ENCODE results near the gene SLC12A3.
"Not testable (repeated sequence)": the region's sequence is repeated elsewhere in the genome, so short reads cannot be mapped to it uniquely, and the experiment has no call there.

The SLC12A3 gene

DNA sequence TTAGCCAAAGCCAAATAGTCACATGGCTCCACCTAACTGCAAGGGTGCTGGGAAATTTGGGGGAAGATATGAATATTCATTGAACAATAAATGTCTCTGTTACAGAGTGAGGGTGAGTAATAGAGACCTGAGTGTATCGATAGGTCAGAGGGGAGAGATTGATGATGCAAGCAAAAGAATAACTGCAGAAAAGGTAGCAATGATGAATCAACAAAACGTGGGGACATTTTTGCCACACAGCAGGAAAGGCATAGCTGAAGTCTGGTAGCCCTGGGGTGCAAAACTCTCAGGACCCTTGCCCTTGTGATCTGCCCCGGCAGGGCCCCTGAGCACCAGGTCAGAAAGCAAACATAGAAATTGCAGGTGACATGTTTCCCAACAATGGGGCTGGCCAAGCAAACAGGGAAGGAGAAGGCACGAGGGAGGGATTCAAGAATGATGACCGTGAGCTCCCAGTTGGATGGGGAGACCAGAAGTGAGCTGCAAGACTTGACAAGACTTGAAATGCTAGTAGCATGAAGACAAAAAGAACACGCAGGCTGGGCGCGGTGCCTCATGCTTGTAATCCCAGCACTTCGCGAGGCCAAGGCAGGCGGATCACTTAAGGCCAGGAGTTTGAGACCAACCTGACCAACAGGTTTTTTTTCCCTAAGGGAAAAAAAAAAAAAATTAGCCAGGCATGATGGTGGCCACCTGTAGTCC lies 54.2 kb downstream of the SLC12A3 start:
- no peak for DNase-seq (ENCODE audit: low read depth in 2 of 2)

DNA sequence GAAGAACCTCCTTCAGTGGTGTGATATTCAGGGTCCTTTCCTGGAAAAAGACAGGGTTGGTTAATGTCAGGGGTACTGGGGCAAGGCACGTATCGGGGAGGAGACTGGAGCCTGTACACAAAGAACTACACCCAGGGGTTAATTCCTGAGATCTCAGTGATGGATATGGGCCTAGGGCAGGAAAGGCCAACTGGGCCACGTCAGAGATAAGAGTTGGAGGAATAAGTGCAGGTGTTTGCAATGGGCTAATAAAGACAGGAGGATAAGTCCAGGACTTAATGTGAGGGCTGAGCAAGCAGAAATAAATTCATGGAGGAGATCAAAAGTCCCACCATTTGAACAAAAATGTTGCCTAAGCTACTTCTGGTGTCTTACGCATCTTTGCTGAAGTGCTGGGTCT lies 56.6 kb downstream of the SLC12A3 start:
- no peak for DNase-seq (ENCODE audit: low read depth in 2 of 2)

DNA sequence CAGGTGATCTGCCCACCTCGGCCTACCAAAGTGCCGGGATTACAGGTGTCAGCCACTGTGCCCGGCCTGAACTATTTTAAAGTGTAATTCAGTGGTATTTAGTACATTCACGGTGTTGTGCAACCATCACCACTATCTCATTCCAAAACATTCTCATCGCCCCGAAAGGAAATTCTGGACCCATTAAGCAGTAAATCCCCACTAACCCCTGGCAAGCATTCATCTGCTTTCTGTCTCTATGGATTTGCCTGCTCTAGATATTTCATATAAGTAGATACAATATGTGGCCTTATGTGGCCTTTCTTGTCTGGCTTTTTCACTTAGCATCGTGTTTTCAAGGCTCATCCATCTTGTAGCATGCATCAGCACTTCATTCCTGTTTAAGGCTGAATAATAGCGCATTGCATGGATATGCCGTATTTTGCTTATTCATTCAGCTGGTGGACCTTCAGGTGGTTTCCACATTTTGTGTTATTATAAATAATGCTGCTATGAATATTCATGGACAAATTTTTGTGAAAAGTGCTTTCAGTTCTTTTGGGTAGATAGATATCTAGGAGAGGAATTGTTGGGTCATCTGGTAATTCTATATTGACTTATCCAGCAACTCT lies 58.6 kb downstream of the SLC12A3 start:
- DNase-seq (ENCODE audit: low read depth in 2 of 2), result no peak

DNA sequence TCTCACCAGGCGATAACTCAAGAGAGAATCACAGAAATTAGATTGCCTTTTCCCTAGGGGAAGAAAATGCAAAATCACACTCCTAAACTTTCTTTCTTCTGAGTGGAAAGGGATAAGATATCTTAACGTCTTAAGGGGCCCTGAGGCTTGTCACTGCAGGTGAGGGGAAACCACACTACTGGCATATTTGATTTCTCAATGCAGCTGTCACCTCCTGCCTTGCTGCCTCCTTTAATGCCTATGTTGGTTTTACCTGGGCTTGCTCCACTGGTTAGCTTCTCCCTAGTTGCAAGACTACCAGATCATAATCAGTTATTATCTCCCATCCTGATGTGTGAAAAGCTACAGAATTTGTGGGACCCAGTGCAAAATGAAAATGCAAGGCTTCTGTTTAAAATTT lies 62.5 kb downstream of the SLC12A3 start:
- DNase-seq (ENCODE audit: low read depth in 2 of 2), result no peak

DNA sequence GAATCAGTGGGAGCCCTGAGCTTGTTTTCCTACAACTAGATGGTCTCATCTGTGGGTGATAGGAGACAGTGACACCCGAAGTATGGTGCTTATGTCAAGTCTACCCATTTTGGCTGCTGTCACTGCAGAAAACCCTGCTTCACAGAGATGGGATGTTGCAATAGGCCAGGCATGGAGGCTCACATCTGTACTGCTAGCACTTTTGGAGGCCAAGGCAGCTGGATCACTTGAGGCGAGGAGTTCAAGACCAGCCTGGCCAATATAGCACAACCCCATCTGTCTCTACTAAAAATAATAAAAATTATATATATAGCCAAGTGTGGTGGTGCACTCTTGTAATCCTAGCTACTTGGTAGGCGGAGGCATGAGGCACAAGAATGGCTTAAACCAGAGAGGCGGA lies 64.6 kb downstream of the SLC12A3 start:
- DNase-seq (ENCODE audit: low read depth in 2 of 2), result no peak

DNA sequence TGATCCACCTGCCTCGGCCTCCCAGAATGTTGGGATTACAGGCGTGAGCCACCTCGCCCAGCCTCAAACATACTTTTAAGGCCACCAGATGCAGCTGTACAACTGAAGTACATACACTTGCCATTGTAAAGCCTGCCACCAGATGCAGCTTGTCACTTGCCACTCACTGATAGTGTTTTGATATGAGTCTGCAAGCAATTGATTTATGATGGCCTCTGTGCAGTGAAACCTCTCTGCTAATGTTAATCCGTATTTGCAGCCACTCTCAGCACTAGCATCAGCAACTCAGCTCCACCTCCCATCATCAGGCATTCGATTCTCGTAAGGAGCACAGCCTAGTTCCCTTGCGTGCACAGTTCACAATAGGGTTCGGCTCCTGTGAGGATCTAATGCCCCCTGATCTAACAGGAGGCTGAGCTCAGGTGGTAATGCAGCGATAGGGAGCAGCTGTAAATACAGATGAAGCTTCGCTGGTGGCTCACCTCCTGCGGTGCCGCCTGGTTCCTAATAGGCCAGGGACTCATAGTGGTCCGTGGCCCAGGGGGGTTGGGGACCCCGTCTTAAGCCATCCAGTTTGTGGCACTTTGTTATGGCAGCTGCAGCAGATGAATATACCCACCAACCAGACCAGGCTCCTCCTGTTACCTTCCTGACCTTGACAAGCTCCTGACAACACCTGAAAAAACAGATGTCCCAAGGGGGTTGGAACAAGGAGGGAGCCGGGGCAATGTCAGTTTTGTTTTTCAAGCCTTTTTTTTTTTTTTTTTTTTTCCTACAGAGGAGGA lies 65.7 kb downstream of the SLC12A3 start:
- no peak for DNase-seq (ENCODE audit: low read depth in 2 of 2)

DNA sequence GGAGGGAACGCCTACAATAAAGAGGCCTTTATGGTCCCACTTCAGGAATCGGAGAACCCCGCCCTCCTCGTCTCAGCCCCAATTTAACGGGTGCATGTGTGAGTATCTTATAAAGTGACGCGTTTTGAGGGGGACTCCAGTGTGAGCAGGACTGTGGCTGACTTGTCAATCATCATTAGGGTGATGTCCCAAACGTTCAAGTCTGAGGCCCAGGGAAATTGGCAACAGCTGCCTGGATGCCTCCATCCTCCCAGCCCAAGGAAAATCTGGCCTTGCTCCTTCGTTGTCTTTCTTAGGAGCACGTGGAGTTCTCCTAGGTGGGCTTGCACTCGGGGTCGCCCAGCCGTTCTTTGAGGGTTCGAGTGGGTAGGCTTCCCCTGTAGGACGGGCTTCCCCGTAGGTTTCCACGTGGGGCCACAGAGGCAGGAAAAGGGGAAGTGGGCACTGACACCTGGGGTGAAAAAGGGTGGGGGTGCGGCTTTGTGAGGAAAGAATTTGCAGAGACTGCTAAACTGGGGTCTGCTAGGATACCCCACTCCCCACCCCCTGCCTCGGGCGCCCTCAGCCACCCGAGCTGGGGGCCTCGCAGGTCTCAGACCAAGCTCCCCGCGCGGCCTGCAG lies 66.4 kb downstream of the SLC12A3 start:
- peak in 1 of 2 donors; percentile 3 for DNase-seq (ENCODE audit: low read depth in 2 of 2)

DNA sequence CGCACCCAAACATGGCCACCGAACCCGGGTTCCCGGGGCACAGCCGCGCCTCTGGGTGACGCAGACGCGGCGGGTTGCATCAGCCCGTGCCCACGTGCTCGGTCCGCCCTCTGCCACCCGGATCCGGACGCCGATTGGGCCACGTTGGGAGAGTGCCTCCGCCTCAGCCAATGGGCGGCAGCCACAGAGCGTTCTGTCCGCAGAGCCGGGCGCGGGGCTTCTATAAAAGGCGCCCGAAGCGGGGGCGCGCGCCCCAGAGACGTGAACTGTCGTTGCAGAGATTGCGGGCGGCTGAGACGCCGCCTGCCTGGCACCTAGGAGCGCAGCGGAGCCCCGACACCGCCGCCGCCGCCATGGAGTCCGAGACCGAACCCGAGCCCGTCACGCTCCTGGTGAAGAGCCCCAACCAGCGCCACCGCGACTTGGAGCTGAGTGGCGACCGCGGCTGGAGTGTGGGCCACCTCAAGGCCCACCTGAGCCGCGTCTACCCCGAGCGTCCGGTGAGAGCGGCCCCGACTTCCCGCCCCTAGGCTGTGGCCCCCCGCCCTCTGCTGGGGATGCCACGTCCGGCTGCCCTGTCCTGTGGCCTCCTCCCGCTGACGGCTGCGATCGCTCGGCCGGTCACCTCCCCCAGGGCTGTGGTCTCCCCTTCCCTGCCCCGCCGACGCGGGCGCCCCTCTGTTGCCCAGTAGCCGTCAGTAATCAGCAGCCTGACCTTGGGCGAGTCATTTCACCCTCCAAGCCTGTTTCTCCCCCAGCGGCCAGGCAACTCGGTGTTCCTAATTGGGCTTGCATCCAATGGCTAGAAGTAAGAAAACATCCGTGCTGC lies 67.1 kb downstream of the SLC12A3 start, which contains the start of gene HERPUD1:
HERPUD1 (plus strand) TSS at position 251 of the 829 bp plus-strand sequence; CDS start at position 354, 103 bp downstream.
- peak; percentile 95 to 98 for DNase-seq (ENCODE audit: low read depth in 2 of 2)

DNA sequence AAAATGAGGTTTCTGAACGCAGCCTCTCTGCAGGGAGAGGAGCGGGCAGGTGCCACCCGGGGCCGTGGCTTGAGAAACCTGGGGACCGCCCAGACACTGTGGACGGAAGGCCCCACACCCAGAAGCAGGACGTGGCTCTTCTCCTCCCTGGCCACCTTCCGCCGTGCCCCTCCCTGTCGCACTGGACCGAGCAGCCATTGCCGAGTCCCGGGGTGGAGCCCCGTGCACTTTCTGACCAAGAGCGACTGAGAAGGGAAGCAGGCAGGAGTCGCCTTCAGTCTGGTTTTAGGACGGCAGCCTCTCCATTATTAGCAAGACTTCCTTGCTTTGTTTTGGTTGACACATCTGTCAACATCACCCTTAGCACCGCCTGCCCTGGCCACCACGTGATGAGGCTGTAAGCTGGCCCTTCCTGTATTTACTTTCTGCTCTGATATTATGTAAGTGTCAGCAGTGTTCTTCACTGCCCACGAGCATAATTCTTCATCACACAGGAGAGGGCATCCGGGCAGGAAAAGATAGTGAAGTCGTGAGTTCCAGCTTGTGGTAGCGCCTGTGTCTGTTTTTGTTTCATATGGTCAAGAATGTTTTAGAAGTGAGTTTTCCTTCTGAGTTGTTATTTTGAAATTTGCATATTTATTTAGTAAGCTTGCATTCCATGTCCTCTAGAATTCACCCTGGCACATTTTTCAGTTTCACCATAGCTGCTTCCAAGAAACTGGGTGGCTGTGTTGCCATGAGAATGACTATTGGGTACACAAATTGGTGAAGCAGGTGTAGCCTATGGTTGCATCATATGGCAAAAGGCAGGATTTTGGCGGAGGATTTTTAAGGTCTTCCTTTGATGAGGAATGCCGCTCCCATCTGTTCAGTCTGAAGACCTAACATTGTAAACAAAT lies 68.0 kb downstream of the SLC12A3 start:
- DNase-seq (ENCODE audit: low read depth in 2 of 2), result peak in 1 of 2 donors; percentile 2

DNA sequence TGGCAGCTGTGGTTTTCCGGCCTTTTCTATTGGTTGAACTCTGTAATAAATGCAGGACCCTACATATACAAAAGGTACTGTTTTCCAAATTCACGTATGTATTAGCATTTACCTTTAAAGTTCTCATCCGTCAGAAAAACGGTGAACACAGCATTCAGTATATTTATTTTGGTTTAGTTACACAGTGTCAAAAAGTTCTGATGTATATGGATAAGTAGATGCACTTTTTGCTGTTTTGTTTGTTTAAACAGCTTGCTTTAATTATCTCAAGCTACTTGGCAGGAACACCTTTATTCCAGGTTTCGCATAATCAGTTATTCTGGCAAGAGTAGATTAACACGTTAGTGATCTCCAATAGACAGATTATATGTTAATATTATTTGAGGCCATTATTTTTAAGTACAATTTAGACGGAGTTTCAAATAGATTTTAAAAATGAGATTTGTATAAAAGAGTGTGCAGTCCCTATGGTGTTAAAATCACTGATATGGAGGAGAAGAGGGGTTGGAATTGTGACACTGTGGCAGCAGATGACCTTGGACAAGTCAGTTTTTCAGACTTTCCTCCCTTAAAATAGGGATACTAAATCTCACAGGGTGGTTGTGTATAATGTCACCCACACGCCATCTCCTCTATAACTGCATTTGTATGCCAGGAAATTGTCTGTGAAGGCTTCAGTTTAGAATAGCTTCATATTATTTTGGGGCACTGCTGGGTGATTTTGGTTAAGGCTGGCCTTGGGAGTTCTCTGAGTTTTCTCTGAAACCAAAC lies 69.0 kb downstream of the SLC12A3 start:
- no peak for DNase-seq (ENCODE audit: low read depth in 2 of 2)

DNA sequence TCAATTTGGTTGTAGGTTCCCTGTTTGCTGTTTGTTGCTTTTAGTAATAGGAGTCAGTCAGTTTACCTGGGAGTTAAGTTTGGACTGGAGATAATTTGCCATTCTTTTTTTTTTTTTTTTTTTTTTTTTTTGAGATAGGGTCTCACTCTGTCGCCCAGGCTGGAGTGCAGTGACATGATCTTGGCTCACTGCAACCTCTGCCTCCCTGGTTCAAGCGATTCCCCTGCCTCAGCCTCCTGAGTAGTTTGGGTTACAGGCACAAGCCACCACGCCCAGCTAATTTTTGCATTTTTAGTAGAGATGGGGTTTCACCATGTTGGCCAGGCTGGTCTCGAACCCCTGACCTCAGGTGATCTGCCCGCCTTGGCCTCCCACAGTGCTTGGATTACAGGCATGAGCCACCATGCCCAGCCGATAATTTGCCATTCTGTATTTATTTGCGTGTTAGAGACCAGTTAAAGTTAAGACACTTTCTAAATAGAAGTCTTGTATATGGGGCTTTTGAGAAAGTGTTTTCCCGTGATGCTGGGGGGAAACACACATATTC lies 69.7 kb downstream of the SLC12A3 start:
- DNase-seq (ENCODE audit: low read depth in 2 of 2), result not testable (repeated sequence)

DNA sequence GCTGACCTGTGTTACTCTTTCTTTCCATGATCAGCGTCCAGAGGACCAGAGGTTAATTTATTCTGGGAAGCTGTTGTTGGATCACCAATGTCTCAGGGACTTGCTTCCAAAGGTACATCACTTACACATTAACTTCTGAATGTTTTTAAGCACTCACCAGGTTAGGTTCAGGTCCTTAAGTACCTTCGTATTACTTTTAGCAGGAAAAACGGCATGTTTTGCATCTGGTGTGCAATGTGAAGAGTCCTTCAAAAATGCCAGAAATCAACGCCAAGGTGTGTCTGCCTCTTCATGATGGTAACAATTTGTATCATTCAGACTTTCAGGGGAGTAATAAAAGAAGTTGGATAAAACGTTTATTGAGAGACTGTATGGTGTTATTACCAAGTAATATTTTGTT lies 70.2 kb downstream of the SLC12A3 start:
- DNase-seq (ENCODE audit: low read depth in 2 of 2), result no peak

DNA sequence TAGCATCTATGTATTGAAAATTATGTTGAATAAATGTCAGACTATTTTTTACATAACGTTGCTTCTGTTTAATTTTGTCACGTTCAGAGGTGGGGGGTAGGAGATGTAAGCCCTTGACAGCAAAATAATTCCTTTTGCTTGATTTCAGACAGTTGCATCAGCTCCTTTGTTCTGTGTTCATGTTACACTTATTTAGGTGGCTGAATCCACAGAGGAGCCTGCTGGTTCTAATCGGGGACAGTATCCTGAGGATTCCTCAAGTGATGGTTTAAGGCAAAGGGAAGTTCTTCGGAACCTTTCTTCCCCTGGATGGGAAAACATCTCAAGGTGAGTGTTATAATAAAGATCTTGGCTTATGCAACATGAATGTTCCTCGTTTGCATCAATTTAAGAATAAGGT lies 71.5 kb downstream of the SLC12A3 start:
- no peak for DNase-seq (ENCODE audit: low read depth in 2 of 2)

DNA sequence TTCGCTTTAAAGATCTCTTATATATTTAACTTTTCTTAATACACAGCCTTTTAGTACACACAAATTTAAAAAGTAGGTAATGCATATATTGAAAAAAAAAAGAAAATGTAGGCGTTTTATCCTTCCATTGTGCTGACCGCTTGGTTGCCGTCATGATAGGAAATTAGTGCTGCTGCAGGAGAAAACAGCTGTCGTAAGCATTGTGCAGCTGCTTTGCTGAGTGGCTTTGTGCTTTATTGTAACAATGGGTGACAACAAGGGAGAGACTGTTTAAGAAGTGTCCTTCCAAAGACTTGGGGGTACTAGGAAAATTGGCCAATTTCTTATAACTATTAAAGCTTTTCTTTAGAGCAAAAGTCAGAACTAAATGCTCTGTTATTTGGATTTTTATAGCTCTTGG lies 71.9 kb downstream of the SLC12A3 start:
- DNase-seq (ENCODE audit: low read depth in 2 of 2), result no peak

DNA sequence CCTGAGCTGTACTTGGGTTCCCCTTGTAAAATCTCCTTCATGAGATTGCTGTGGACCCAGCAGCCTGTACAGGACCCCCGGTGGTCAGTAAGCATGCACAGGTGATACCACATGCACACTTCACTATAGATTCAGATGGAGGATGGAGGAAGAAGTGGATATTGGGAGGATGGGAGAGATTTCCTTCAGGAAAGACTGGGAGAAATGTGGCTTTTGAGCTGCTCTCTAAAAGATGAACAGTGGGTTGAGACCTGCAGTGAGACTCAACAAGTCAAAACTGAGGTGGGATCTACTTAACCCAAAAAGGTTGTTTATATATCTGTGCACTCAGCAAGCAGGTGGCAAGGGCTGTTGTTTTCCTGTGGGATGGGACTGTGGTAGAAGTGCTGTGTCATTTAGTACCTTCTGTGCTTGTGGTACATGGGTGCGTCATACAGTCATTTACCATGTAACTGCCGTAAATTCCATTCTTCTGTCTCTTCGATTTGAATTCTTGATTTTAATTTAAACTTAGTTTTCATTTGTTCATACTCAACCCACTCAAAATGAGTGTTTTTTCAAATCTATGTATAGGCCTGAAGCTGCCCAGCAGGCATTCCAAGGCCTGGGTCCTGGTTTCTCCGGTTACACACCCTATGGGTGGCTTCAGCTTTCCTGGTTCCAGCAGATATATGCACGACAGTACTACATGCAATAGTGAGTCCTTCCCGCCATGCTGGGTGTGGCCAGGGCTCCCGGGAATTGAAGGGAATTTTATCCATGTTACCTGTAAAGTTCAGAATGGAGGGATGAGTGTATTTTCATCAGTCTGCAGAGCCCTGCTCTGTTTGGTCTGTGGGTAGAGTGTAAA lies 73.9 kb downstream of the SLC12A3 start:
- no peak for DNase-seq (ENCODE audit: low read depth in 2 of 2)

DNA sequence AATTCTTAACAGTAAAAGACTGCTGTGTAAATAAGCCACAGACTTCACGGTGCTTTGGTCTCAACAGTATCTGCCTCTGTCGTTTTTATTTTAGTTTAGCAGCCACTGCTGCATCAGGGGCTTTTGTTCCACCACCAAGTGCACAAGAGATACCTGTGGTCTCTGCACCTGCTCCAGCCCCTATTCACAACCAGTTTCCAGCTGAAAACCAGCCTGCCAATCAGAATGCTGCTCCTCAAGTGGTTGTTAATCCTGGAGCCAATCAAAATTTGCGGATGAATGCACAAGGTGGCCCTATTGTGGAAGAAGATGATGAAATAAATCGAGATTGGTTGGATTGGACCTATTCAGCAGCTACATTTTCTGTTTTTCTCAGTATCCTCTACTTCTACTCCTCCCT lies 74.8 kb downstream of the SLC12A3 start:
- no peak for DNase-seq (ENCODE audit: low read depth in 2 of 2)

DNA sequence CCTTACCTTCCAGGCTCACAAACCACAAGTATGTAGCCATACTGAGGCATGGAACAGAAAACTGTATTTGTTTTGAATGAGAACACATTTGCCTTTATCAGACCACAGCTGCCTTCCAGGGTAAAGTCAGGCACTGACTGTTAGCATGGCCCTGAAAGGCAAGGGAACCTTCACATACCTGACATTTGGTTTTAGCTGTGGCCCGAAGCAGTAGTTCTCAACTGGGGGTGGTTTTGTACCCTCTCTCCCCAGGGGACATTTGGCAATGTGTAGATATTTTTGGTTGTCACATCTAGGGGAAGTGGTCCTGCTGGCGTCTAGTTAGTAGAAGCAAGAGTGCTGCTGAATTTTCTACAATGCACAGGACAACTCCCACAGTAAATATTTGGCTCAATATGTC lies 76.1 kb downstream of the SLC12A3 start:
- DNase-seq (ENCODE audit: low read depth in 2 of 2), result no peak

DNA sequence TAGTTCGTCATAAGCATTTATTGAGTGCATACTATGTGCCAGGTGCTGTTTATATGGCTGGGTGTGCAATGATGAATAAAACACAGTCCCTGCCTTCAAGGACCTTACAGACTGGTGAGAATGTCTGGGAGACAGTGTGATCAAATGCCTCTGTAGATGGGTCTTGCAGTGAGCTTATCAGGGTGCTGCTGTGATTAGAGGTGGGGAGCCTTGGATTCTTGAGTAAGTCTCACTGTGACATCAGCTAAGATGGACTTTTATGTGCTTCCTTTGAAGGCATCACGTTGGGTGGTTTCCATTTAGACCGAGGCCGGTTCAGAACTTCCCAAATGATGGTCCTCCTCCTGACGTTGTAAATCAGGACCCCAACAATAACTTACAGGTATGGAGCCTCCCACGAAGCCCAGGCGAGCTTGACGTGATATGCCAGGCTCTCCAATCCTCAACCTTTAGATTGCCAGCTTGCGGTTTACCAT lies 76.9 kb downstream of the SLC12A3 start:
- DNase-seq (ENCODE audit: low read depth in 2 of 2), result no peak
